ENCODE measurements around the gene HIRIP3.
A peak's percentile ranks its signal among the peaks of the same experiment; 100 is the strongest.

HIRIP3 gene

GRCh38 chr16:29996766-29997250, 1.4 kb upstream of the HIRIP3 start:
- DNase-seq (ENCODE audit: low read depth) = no peak

- DNase-seq (ENCODE audit: low read depth) = peak; percentile 97
These were observed 721 bp upstream of the HIRIP3 start, which contains the start of gene INO80E for GRCh38 chr16:29995911-29996765. Gene INO80E (plus strand): TSS chr16:29996241. CDS start chr16:29996311, 70 bp downstream.

DNA sequence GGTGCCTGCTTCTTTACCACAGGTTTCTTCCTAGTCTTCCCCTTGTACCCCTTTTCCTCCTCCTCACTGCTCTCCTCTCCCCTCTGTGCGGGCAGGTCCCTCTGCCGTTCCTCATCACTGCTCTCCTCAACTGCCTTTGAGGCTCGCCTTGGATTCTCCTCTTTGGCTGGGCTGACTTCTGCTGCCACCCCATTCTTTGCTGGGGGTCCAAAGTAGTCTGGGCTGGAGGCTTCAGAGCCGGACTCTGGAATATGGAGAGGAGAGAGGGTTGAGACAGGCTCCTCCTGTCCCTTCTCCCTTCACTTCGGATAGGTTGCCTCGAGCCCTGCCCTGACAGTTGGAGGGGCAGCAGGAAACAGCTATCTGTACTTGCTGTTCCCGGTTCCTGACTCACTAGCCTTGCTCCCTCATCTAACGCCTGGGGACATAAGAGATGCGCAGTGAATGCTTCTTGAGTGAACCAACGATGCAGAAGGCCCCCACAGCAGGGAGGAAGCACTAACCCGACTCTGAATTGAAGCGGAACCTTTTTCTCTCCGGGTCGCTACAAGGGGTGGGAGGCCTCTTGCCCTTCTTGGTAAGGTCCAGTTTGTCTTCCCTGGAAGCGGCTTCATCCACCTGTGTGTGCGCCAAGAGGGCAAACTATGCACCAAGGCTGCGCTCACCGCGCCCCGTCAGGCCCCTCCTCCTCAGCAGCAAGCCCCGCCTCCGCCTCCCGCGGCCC, 655 bp downstream of the HIRIP3 start:
- DNase-seq (ENCODE audit: low read depth) = peak; percentile 41

DNA sequence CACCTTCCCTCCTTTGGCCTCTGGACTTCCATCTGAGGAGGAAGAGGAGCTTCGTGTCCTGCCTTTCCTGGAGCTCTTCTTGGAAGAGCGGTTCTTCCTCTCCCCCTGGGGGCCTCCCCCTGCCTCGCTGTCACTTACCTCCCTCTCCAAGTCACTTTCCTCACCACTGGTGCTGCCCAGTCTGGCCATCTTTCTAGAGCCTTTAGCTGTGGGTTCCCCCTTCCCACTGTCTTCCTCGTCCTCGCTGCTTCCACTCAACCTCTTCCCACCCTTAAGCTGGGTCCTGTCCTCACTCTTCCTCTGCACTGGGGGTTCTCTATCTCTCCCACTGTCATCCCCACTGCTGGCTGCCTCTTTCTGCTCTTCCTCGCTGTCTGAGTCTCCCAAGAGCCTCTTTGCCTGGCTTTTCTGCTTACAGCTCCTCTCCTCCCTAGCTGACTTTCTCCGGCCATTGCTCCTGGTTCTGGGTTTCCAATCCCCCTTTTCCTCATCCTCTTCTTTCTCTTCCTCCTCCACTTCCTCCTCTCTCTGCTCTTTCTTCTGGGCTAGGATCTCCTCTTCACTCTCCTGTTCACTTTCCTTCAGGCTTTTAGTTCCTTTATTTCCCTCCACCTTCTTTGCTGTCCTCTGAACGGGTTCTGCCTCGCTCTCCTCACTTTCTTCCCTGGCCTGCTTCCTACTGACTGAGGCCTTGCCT, 1.4 kb downstream of the HIRIP3 start:
- no peak for DNase-seq (ENCODE audit: low read depth)

GRCh38 chr16:29993191-29993902, 2.1 kb downstream of the HIRIP3 start:
- DNase-seq (ENCODE audit: low read depth) = no peak

DNA sequence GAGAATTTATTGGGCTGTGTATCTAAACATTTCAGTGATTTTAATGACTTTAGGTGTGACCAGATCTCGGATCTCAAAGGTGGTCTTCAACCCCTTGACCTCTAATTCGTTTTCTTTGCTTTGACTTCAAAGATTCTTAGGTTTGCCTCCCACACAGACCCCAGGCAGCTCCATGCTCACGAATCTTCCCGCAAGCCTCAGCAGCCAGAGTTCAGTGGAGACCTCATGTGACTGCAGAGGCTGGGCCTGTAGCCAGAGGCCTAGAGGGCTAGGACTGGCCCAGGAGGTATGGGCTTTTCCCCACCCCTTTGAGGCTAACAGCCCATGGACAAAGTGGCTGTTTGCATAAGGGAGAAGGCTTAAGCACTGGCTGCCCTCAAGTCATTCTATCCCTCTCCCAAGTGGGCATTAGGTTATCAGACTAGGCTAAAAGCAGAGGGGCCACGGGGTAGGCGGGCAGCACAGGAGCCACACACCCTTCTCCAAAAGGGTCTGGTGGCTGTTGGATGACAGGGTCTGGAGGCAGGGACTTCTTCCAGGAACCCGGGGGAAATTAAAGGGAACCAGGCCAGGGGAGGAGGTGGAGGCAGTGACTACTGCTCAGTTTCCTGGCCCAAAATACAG, 3.0 kb downstream of the HIRIP3 start:
- DNase-seq (ENCODE audit: low read depth) = no peak

- no peak for DNase-seq (ENCODE audit: low read depth)
These were observed 3.9 kb downstream of the HIRIP3 start for GRCh38 chr16:29991571-29991904.

GRCh38 chr16:29990883-29991570, 4.4 kb downstream of the HIRIP3 start:
- no peak for DNase-seq (ENCODE audit: low read depth)

DNA sequence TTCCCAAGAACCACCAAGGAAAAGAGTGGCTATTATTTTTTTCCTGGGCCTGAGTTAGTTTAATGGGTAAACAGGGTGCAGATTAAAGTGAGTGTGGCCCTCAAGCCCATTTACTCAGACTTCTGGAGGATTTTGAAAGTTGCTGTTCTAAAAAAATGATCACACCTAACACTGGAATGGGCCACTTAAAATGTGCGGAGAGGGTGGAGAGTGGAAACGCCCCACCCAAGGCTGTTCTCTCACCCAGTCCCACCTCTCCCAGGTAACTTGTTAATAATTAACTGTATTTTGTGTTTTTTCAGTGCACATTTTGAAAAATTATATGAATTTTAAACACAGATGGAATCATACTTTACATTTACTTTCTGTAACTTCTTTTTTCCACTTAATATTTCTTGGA, 5.4 kb downstream of the HIRIP3 start:
- no peak for DNase-seq (ENCODE audit: low read depth)

GRCh38 chr16:29989111-29989858, 6.1 kb downstream of the HIRIP3 start:
- DNase-seq (ENCODE audit: low read depth) = no peak

DNA sequence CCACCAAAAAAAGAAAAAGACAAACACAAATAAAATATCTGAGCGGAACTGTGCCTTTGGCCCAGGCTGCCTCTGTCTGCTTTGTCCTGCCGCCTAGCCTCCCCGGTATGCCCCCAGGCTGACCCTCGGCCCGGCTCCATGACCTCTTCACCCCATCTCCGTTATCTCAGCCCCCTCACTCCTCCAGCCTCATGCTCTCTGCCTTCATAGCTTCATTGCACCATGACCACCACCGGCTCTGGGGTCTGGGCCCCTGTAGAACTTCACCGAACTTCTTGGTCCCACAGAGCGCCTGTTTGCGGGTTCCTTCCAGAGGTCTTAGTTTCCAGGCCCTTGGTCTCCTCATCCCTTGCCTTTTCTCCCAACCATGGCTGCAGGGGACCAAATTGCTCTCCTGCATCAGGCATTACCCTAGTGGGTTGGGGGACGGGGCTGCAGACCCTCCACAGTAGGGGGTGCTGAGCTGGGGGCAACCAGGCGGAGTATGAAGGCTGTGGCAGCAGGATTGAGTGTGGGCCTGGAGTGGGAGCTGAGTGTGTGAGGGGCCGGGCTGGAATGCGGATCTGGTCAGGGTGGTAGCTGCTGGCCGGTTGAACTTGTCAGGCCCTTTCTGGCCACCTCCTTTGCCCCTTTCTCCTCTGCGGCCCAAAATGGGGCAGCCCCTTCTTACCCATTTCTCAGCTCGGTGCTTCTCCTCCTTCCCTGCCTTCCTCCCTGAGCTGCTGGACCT, 6.9 kb downstream of the HIRIP3 start:
- DNase-seq (ENCODE audit: low read depth) = no peak

DNA sequence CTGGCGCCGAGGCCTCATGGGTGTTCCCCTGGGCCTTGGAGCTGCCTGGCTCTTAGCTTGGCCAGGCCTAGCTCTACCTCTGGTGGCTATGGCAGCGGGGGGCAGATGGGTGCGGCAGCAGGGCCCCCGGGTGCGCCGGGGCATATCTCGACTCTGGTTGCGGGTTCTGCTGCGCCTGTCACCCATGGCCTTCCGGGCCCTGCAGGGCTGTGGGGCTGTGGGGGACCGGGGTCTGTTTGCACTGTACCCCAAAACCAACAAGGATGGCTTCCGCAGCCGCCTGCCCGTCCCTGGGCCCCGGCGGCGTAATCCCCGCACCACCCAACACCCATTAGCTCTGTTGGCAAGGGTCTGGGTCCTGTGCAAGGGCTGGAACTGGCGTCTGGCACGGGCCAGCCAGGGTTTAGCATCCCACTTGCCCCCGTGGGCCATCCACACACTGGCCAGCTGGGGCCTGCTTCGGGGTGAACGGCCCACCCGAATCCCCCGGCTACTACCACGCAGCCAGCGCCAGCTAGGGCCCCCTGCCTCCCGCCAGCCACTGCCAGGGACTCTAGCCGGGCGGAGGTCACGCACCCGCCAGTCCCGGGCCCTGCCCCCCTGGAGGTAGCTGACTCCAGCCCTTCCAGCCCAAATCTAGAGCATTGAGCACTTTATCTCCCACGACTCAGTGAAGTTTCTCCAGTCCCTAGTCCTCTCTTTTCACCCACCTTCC, 7.9 kb downstream of the HIRIP3 start:
- no peak for DNase-seq (ENCODE audit: low read depth)

GRCh38 chr16:29986931-29987330, 8.5 kb downstream of the HIRIP3 start:
- DNase-seq (ENCODE audit: low read depth) = no peak

DNA sequence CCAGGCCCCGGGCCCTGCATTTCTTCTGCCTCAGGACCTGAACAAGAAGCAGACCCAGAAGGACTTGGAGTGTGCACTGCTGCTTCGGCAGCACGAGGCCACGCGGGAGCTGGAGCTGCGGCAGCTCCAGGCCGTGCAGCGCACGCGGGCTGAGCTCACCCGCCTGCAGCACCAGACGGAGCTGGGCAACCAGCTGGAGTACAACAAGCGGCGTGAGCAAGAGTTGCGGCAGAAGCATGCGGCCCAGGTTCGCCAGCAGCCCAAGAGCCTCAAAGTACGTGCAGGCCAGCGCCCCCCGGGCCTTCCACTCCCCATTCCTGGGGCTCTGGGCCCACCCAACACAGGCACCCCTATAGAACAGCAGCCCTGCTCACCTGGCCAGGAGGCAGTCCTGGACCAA, 9.2 kb downstream of the HIRIP3 start:
- no peak for DNase-seq (ENCODE audit: low read depth)

- DNase-seq (ENCODE audit: low read depth) = no peak
These were observed 10.1 kb downstream of the HIRIP3 start for GRCh38 chr16:29985271-29985811.

DNA sequence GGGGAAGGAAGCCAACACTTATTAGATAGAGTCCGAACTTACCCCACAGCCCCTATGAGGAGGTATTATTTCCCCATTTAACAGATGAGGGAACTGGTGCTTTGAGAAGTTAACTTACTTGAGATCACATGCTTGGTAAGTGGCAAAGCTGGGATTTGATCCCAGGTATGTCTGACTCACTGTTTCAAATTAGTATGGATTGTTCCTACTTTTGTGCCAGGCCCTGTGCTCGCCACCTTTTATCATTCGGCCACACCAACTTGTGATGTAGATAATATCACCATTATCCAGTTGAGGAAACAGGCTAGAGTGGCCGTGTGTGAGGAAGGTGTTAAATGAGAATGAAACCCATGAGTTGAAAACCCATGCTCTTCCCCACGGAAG, 10.7 kb downstream of the HIRIP3 start:
- no peak for DNase-seq (ENCODE audit: low read depth)

DNA sequence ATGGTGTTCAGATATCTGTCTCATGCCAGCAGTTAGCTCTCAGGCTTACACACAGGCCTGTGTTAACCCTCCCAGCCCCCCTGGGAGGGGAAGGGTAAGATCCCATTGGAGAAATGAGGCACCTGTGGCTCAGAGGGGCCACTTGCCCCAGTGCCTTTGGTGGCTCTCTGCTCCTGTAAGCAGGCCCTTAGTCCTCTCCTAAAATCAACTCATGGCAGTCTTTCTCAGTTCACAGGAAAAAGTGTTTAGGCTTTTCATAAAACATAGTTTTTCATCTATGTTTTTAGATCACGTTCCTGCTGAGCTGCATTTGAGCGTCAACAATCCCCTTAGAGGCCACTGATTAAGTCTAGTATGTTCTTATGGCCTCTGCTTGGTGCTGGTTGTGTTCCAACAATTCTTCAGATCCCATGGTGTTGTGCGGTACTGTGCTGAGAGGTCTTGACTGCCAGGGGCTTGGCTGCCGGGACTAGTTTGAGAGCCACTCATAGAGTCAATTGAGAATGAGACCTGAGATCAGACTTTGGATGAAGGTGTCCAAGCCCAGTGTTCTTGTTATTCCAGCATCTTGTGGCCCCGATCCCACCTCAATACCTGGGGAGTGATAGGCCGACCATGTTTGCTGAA, 11.2 kb downstream of the HIRIP3 start:
- no peak for DNase-seq (ENCODE audit: low read depth)

Data from stimulated activated CD8-positive, alpha-beta memory T cell treated with anti-CD3 and anti-CD28 coated beads, Interleukin-15, amount 100 ng/mL, for 24 hours (primary cell).